ENCODE results near the gene SAMD8. TPM values are rescaled to one million over a fixed set of nuclear protein-coding genes. Genes with fewer than 3 reads are reported as not detected.

Gene SAMD8
- total RNA-seq, 2 experiments from 2014 or later, result 17.4 to 18.2 TPM

- ChIA-PET CTCF (no interaction called here), POLR2A (no interaction called here)
- DNase-seq, result no peak
- Mint-ChIP-seq H3K27ac (no peak overlapping the region), H3K4me3 (no peak overlapping the region), H3K4me1 (ENCODE audit: low read depth) (peaks cover 20% of the 10 kb centered on the region), H3K36me3 (ENCODE audit: low read depth) (no peaks in the 10 kb centered on the region), H3K27me3 (ENCODE audit: low read depth) (no peaks in the 10 kb centered on the region), H3K9me3 (ENCODE audit: insufficient read depth) (no peaks in the 10 kb centered on the region)
- no peak for ATAC-seq
These were observed 38.7 kb upstream of the SAMD8 start for GRCh38 chr10:75072727-75073126.

GRCh38 chr10:75073442-75073841 lies 38.0 kb upstream of the SAMD8 start:
- DNase-seq (no peak), ATAC-seq (no peak)
- H3K27ac Mint-ChIP-seq, result no peak overlapping the region
- POLR2A ChIA-PET, result no interaction called here
- no peaks in the 10 kb centered on the region for H3K9me3 Mint-ChIP-seq (ENCODE audit: insufficient read depth)
- CTCF ChIA-PET, result no interaction called here
- H3K4me1 Mint-ChIP-seq (ENCODE audit: low read depth), result peaks cover 20% of the 10 kb centered on the region
- no peaks in the 10 kb centered on the region for H3K36me3 Mint-ChIP-seq (ENCODE audit: low read depth)
- H3K27me3 Mint-ChIP-seq (ENCODE audit: low read depth), result no peaks in the 10 kb centered on the region
- no peak overlapping the region for H3K4me3 Mint-ChIP-seq

GRCh38 chr10:75074711-75075445 lies 36.6 kb upstream of the SAMD8 start:
- ChIA-PET POLR2A (no interaction called here), CTCF (interaction anchor here (1.0 to 1.3 kb wide), 2 partner anchors 10 to 30 kb away, joined by 3 read pairs; no protein-coding TSS in a partner anchor)
- ATAC-seq, result no peak
- no peak for DNase-seq
- H3K36me3 Mint-ChIP-seq (ENCODE audit: low read depth), result no peaks in the 10 kb centered on the region
- no peaks in the 10 kb centered on the region for H3K27me3 Mint-ChIP-seq (ENCODE audit: low read depth)
- H3K27ac Mint-ChIP-seq, result peak overlapping the region; percentile 62
- H3K4me1 Mint-ChIP-seq (ENCODE audit: low read depth), result peaks cover 20% of the 10 kb centered on the region
- no peaks in the 10 kb centered on the region for H3K9me3 Mint-ChIP-seq (ENCODE audit: insufficient read depth)
- no peak overlapping the region for H3K4me3 Mint-ChIP-seq

- no peaks in the 10 kb centered on the region for H3K27me3 Mint-ChIP-seq (ENCODE audit: low read depth)
- H3K9me3 Mint-ChIP-seq (ENCODE audit: insufficient read depth), result peaks cover 5% of the 10 kb centered on the region
- H3K36me3 Mint-ChIP-seq (ENCODE audit: low read depth), result no peaks in the 10 kb centered on the region
- ChIA-PET CTCF (interaction anchor here (1.2 to 1.8 kb wide), 2 partner anchors 23 to 337 kb away, joined by 4 to 6 read pairs; a partner anchor contains a TSS), POLR2A (interaction anchor here (1.1 kb wide), 1 partner anchor 35 kb away, joined by 4 read pairs; the partner anchor contains the start of gene SAMD8)
- DNase-seq (no peak), ATAC-seq (no peak)
- peaks cover 20% of the 10 kb centered on the region for H3K4me1 Mint-ChIP-seq (ENCODE audit: low read depth)
- no peak overlapping the region for H3K27ac Mint-ChIP-seq
- no peak overlapping the region for H3K4me3 Mint-ChIP-seq
These were observed 35.1 kb upstream of the SAMD8 start for GRCh38 chr10:75076348-75076747.

- Mint-ChIP-seq H3K4me3 (no peak overlapping the region), H3K27ac (no peak overlapping the region), H3K27me3 (ENCODE audit: low read depth) (no peaks in the 10 kb centered on the region), H3K4me1 (ENCODE audit: low read depth) (peaks cover 16% of the 10 kb centered on the region), H3K9me3 (ENCODE audit: insufficient read depth) (peaks cover 9% of the 10 kb centered on the region), H3K36me3 (ENCODE audit: low read depth) (no peaks in the 10 kb centered on the region)
- CTCF ChIA-PET, result no interaction called here
- no peak for ATAC-seq
- POLR2A ChIA-PET, result no interaction called here
- no peak for DNase-seq
These were observed 31.9 kb upstream of the SAMD8 start for GRCh38 chr10:75079436-75080083.

- no peak for DNase-seq
- H3K36me3 Mint-ChIP-seq (ENCODE audit: low read depth), result no peaks in the 10 kb centered on the region
- H3K4me1 Mint-ChIP-seq (ENCODE audit: low read depth), result peaks cover 6% of the 10 kb centered on the region
- H3K27ac Mint-ChIP-seq, result no peak overlapping the region
- no peaks in the 10 kb centered on the region for H3K27me3 Mint-ChIP-seq (ENCODE audit: low read depth)
- H3K9me3 Mint-ChIP-seq (ENCODE audit: insufficient read depth), result peaks cover 9% of the 10 kb centered on the region
- H3K4me3 Mint-ChIP-seq, result no peak overlapping the region
- ChIA-PET POLR2A (no interaction called here), CTCF (no interaction called here)
- no peak for ATAC-seq
These were observed 30.9 kb upstream of the SAMD8 start for GRCh38 chr10:75080554-75080953.

GRCh38 chr10:75081379-75081778 lies 30.1 kb upstream of the SAMD8 start:
- no peak for DNase-seq
- Mint-ChIP-seq H3K4me3 (no peak overlapping the region), H3K4me1 (ENCODE audit: low read depth) (peaks cover under 1% of the 10 kb centered on the region), H3K27ac (no peak overlapping the region), H3K36me3 (ENCODE audit: low read depth) (no peaks in the 10 kb centered on the region), H3K9me3 (ENCODE audit: insufficient read depth) (peaks cover 9% of the 10 kb centered on the region), H3K27me3 (ENCODE audit: low read depth) (no peaks in the 10 kb centered on the region)
- POLR2A ChIA-PET, result no interaction called here
- CTCF ChIA-PET, result no interaction called here
- no peak for ATAC-seq

- Mint-ChIP-seq H3K9me3 (ENCODE audit: insufficient read depth) (peaks cover 9% of the 10 kb centered on the region), H3K4me3 (no peak overlapping the region), H3K27ac (no peak overlapping the region), H3K36me3 (ENCODE audit: low read depth) (no peaks in the 10 kb centered on the region), H3K27me3 (ENCODE audit: low read depth) (no peaks in the 10 kb centered on the region), H3K4me1 (ENCODE audit: low read depth) (no peaks in the 10 kb centered on the region)
- POLR2A ChIA-PET, result no interaction called here
- ATAC-seq (no peak), DNase-seq (no peak)
- CTCF ChIA-PET, result interaction anchor here (0.9 kb wide), 1 partner anchor 9 kb away, joined by 3 read pairs; no protein-coding TSS in a partner anchor
These were observed 27.3 kb upstream of the SAMD8 start for GRCh38 chr10:75083972-75084833.

- POLR2A ChIA-PET, result no interaction called here
- DNase-seq (no peak), ATAC-seq (no peak)
- H3K27ac Mint-ChIP-seq, result no peak overlapping the region
- H3K4me3 Mint-ChIP-seq, result no peak overlapping the region
- no peaks in the 10 kb centered on the region for H3K36me3 Mint-ChIP-seq (ENCODE audit: low read depth)
- peaks cover 4% of the 10 kb centered on the region for H3K4me1 Mint-ChIP-seq (ENCODE audit: low read depth)
- CTCF ChIA-PET, result interaction anchor here (0.9 kb wide), 1 partner anchor 10 kb away, joined by 3 read pairs; no protein-coding TSS in a partner anchor
- H3K9me3 Mint-ChIP-seq (ENCODE audit: insufficient read depth), result peaks cover 9% of the 10 kb centered on the region
- no peaks in the 10 kb centered on the region for H3K27me3 Mint-ChIP-seq (ENCODE audit: low read depth)
These were observed 26.5 kb upstream of the SAMD8 start for GRCh38 chr10:75084834-75085384.

- DNase-seq, result no peak
- CTCF ChIA-PET, result interaction anchor here (0.9 kb wide), 1 partner anchor 14 kb away, joined by 3 read pairs; no protein-coding TSS in a partner anchor
- Mint-ChIP-seq H3K9me3 (ENCODE audit: insufficient read depth) (peaks cover 4% of the 10 kb centered on the region), H3K4me1 (ENCODE audit: low read depth) (peaks cover 4% of the 10 kb centered on the region), H3K36me3 (ENCODE audit: low read depth) (no peaks in the 10 kb centered on the region), H3K27me3 (ENCODE audit: low read depth) (no peaks in the 10 kb centered on the region), H3K27ac (no peak overlapping the region), H3K4me3 (no peak overlapping the region)
- no peak for ATAC-seq
- POLR2A ChIA-PET, result no interaction called here
These were observed 25.1 kb upstream of the SAMD8 start for GRCh38 chr10:75086278-75086934.

- no peak overlapping the region for H3K27ac Mint-ChIP-seq
- DNase-seq (no peak), ATAC-seq (no peak)
- ChIA-PET POLR2A (no interaction called here), CTCF (interaction anchor here (1.1 kb wide), 1 partner anchor 12 kb away, joined by 3 read pairs; no protein-coding TSS in a partner anchor)
- no peaks in the 10 kb centered on the region for H3K9me3 Mint-ChIP-seq (ENCODE audit: insufficient read depth)
- peaks cover 4% of the 10 kb centered on the region for H3K4me1 Mint-ChIP-seq (ENCODE audit: low read depth)
- no peaks in the 10 kb centered on the region for H3K27me3 Mint-ChIP-seq (ENCODE audit: low read depth)
- no peak overlapping the region for H3K4me3 Mint-ChIP-seq
- H3K36me3 Mint-ChIP-seq (ENCODE audit: low read depth), result no peaks in the 10 kb centered on the region
These were observed 22.8 kb upstream of the SAMD8 start for GRCh38 chr10:75088640-75089039.

Measured in activated CD8-positive, alpha-beta T cell treated with anti-CD3 and anti-CD28 coated beads, Interleukin-2, amount 10 ng/mL, durations not matched to agents 7 days and 5 days (primary cell).